ENCODE data around the gene ZNF462. TPM values are rescaled to one million over a fixed set of nuclear protein-coding genes. Genes with fewer than 3 reads are reported as not detected.

ZNF462 gene
- total RNA-seq, 6 donors from 2014 or later, result 17.9 to 85.9 (median 21.2) TPM

DNA sequence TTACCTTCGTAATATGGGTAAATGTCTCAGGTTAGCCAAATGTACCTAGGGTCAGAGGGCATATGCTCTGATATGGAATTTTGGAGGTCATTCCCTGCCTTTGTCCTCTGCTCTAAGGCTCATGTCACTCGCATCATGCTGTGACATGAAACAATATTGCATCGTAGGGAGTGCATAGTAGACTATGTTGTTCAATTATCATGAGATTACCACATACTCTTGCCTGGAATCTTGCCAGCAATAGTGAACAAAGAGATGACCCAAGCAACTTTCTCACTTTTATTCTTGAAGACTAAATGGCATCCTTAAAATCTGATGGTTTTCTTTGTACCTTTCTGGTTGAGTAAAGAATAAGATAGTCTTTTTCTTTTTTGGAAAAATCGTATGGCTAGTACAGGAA, 27.6 kb downstream of the ZNF462 start:
- no peak for ATAC-seq (ENCODE audit: low FRiP score in 2 of 2)
- Histone ChIP-seq H3K4me3 (no peak overlapping the region), H3K9me3 (no peaks in the 10 kb centered on the region), H3K27me3 (no peaks in the 10 kb centered on the region), H3K4me1 (peaks cover 8 to 28% (median 23%) of the 10 kb centered on the region in 4 donors), H3K27ac (no peak overlapping the region), H3K36me3 (no peaks in the 10 kb centered on the region)
- TF ChIP-seq EP300 (IDR thresholded peaks at IDR 0.05) (no peak), POLR2A (IDR thresholded peaks at IDR 0.05) (no peak), POLR2AphosphoS5 (IDR thresholded peaks at IDR 0.05) (no peak)
- TF ChIP-seq, protein P1, sequence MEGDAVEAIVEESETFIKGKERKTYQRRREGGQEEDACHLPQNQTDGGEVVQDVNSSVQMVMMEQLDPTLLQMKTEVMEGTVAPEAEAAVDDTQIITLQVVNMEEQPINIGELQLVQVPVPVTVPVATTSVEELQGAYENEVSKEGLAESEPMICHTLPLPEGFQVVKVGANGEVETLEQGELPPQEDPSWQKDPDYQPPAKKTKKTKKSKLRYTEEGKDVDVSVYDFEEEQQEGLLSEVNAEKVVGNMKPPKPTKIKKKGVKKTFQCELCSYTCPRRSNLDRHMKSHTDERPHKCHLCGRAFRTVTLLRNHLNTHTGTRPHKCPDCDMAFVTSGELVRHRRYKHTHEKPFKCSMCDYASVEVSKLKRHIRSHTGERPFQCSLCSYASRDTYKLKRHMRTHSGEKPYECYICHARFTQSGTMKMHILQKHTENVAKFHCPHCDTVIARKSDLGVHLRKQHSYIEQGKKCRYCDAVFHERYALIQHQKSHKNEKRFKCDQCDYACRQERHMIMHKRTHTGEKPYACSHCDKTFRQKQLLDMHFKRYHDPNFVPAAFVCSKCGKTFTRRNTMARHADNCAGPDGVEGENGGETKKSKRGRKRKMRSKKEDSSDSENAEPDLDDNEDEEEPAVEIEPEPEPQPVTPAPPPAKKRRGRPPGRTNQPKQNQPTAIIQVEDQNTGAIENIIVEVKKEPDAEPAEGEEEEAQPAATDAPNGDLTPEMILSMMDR (IDR thresholded peaks at IDR 0.05), result no peak
- 73 to 80% methylated on average over 4 of the region's 4 CpGs for WGBS, 2 donors
- no peak for DNase-seq

DNA sequence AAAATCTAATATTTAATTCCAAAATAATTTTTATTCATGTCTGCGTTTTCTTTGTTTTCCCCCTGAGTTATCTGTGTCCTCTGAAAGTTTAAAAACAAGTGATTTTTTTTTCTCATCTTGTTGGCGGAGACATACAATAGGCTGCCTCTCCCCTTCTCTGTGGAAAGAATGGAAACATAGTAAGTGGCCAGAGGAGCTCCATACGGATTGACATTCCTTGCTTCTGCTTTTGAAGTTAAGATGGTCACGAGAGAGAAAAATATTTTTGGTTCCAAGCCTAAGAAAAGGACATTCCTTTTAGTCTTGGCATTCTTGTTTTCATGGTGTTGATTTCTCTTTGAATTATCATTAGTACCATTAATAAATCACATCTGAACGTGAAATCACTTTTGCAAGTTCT, 28.3 kb downstream of the ZNF462 start:
- Histone ChIP-seq H3K9me3 (no peaks in the 10 kb centered on the region), H3K36me3 (no peaks in the 10 kb centered on the region), H3K27ac (no peak overlapping the region), H3K27me3 (no peaks in the 10 kb centered on the region), H3K4me1 (peaks cover 6 to 31% (median 23%) of the 10 kb centered on the region in 4 donors), H3K4me3 (no peak overlapping the region)
- TF ChIP-seq EP300 (IDR thresholded peaks at IDR 0.05) (no peak), POLR2AphosphoS5 (IDR thresholded peaks at IDR 0.05) (no peak), POLR2A (IDR thresholded peaks at IDR 0.05) (no peak)
- TF ChIP-seq, protein P1 (IDR thresholded peaks at IDR 0.05), result no peak
- WGBS, 2 donors, result 55 to 61% methylated on average over 5 of the region's 5 CpGs
- DNase-seq (no peak), ATAC-seq (ENCODE audit: low FRiP score in 2 of 2) (no peak)

DNA sequence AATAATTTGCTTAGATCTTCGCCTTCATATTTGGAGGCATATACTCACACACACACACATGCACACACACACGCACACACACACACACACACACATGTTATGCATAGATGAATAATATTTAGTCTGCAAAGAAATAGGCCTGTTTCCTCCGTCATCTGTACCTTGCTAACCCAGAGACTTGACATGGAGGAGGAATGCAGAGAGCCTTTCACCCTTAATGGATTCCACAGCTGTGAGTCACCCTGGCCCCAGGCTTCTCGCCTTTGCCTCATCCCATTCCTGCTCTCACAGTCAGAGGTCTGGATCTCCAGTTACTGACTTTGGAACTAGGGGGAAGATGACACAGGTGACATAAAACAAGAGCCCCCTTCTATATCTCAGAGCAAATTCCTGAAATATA, 29.7 kb downstream of the ZNF462 start:
- ATAC-seq (ENCODE audit: low FRiP score in 2 of 2) (peak; percentile 72 to 93), DNase-seq (peak in 1 of 2 donors; percentile 83)
- H3K27me3 ChIP-seq, result no peaks in the 10 kb centered on the region
- H3K9me3 ChIP-seq, result no peaks in the 10 kb centered on the region
- no peak overlapping the region for H3K4me3 ChIP-seq
- TF ChIP-seq EP300 (IDR thresholded peaks at IDR 0.05) (peak in 1 of 4 donors; percentile 50), POLR2AphosphoS5 (IDR thresholded peaks at IDR 0.05) (no peak)
- WGBS, 2 donors, result 75 to 76% methylated on average over 4 of the region's 4 CpGs
- no peaks in the 10 kb centered on the region for H3K36me3 ChIP-seq
- peaks cover 6 to 35% (median 25%) of the 10 kb centered on the region in 4 donors for H3K4me1 ChIP-seq
- H3K27ac ChIP-seq, result peak overlapping the region in 3 of 4 donors; percentile 20 to 63 (median 42)

DNA sequence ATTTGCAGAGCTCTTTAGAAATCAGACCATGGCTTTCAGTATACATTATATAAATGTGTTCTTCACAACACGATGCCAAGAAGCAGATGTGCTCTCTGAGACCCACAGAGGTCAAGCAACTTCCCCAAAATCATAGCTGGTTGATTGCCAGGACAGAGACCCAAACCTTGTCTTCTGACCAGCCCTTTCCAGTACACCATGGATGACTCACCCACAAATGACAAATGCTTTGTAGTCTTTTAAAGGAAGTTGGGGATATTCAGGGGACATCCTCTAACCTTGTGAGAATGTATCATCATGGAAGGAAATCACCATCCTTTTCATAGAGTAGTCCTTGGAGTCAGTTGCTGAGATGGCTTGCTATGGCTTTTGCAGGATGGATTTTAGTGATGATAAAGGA, 30.1 kb downstream of the ZNF462 start:
- Histone ChIP-seq H3K4me1 (peaks cover 6 to 35% (median 28%) of the 10 kb centered on the region in 4 donors), H3K36me3 (no peaks in the 10 kb centered on the region), H3K27me3 (no peaks in the 10 kb centered on the region), H3K27ac (peak overlapping the region in 3 of 4 donors; percentile 20 to 63 (median 42)), H3K4me3 (no peak overlapping the region), H3K9me3 (no peaks in the 10 kb centered on the region)
- WGBS, 2 donors, result 33 to 40% methylated on average over 1 of the region's 1 CpG
- DNase-seq, result no peak
- TF ChIP-seq POLR2A (IDR thresholded peaks at IDR 0.05) (no peak), EP300 (IDR thresholded peaks at IDR 0.05) (peak in 1 of 4 donors; percentile 1), POLR2AphosphoS5 (IDR thresholded peaks at IDR 0.05) (peak in 1 of 2 donors; percentile 13)
- ATAC-seq (ENCODE audit: low FRiP score in 2 of 2), result peak in 1 of 2 donors; percentile 42

DNA sequence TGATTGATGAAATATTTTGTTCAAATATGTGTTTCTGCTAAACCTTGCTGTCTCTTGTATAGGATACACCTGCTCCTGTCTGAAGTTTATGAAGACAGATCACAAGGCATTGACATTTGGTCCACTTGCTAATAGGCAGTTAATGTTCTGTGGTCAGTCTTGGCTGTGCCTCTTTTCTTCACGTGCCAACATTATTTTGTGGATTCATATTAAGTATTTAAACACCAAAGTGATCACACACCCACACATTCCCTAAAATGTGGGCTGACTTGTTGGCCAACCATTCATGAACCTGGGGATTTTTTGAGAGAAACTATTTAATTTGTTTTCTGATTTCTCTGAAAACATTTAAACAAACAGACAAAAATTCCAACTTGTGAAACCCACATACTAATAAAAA, 33.7 kb downstream of the ZNF462 start:
- H3K4me1 ChIP-seq, result peaks cover 6 to 20% (median 18%) of the 10 kb centered on the region in 4 donors
- no peaks in the 10 kb centered on the region for H3K9me3 ChIP-seq
- no peak for DNase-seq
- 33 to 56% methylated on average over 1 of the region's 1 CpG for WGBS, 2 donors
- H3K36me3 ChIP-seq, result no peaks in the 10 kb centered on the region
- no peak for ATAC-seq (ENCODE audit: low FRiP score in 2 of 2)
- H3K27me3 ChIP-seq, result no peaks in the 10 kb centered on the region
- TF ChIP-seq, protein P1 (IDR thresholded peaks at IDR 0.05), result no peak
- no peak for TF ChIP-seq EP300 (IDR thresholded peaks at IDR 0.05)
- no peak for TF ChIP-seq POLR2A (IDR thresholded peaks at IDR 0.05)
- no peak for TF ChIP-seq POLR2AphosphoS5 (IDR thresholded peaks at IDR 0.05)
- no peak overlapping the region for H3K4me3 ChIP-seq
- no peak overlapping the region for H3K27ac ChIP-seq

DNA sequence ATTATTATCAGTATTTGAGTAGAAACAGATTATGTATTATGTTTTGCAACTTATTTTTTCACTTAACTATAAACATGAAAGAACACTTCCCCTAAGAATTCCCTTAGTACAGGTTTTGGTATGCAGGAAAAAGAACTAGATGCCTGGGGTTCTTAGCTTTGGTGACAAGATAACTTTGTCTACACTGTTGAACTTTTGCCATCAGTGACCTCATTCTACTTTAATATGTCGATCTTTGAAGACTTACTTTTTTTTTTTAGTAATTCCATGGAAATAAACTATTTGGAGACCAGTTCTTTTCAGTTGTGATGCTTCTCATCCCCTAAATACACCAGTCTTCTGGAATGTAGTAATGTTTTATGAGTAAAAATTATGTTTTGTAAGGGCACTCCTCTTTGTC, 34.3 kb downstream of the ZNF462 start:
- Histone ChIP-seq H3K27ac (no peak overlapping the region), H3K9me3 (no peaks in the 10 kb centered on the region), H3K4me3 (no peak overlapping the region), H3K4me1 (peaks cover 6 to 19% (median 16%) of the 10 kb centered on the region in 4 donors), H3K27me3 (no peaks in the 10 kb centered on the region), H3K36me3 (no peaks in the 10 kb centered on the region)
- DNase-seq, result no peak
- no peak for TF ChIP-seq POLR2AphosphoS5 (IDR thresholded peaks at IDR 0.05)
- TF ChIP-seq EP300 (IDR thresholded peaks at IDR 0.05), result no peak
- TF ChIP-seq POLR2A (IDR thresholded peaks at IDR 0.05), result no peak
- TF ChIP-seq, protein P1 (IDR thresholded peaks at IDR 0.05), result no peak
- peak in 1 of 2 donors; percentile 46 for ATAC-seq (ENCODE audit: low FRiP score in 2 of 2)
- WGBS, 2 donors, result 11 to 39% methylated on average over 1 of the region's 1 CpG
